Measurements from ENCODE around the gene SYT12. TPM values are rescaled to one million over a fixed set of nuclear protein-coding genes. Genes with fewer than 3 reads are reported as not detected.

Gene SYT12
- total and polyA plus RNA-seq, 2 of the 4 experiments (the other 2 are of a cell fraction), result 0.54 to 0.74 TPM

GRCh38 chr11:67041602-67042001, 18.7 kb downstream of the SYT12 start:
- BruUV-seq (replicated peaks), result no TSS peak
- Histone ChIP-seq H4K8ac (ENCODE audit: low read depth in 2 of 2, low read length in 2 of 2) (no peak overlapping the region), H3K36me3 (ENCODE audit: control insufficient read depth, insufficient read depth, low read length) (no peaks in the 10 kb centered on the region), H2BK5ac (ENCODE audit: low read depth, low read length, poor library complexity, severe bottlenecking) (no peak overlapping the region), H3K9me1 (ENCODE audit: insufficient read depth, low read length) (peaks cover 4% of the 10 kb centered on the region; the same call in 1 of the 2 replicates), H3K27me3 (ENCODE audit: control insufficient read depth, insufficient read depth, low read length) (peaks cover 12% of the 10 kb centered on the region), H2AK9ac (replicated peaks; ENCODE audit: low read depth, low read length, poor library complexity) (no peak overlapping the region), H2BK120ac (ENCODE audit: low read depth, low read length) (no peak overlapping the region), H3K4me1 (ENCODE audit: control insufficient read depth, insufficient read depth, low read length) (peaks cover 21% of the 10 kb centered on the region), H3K14ac (replicated peaks; ENCODE audit: low read depth, low read length) (no peak overlapping the region), H4K20me1 (ENCODE audit: insufficient read depth, low read length) (peaks cover 10% of the 10 kb centered on the region; the same call in 1 of the 2 replicates), H3K79me1 (ENCODE audit: low read depth in 1 of 2, low read length in 2 of 2) (no peaks in the 10 kb centered on the region), H3K4me3 (ENCODE audit: insufficient read depth, low read depth, low read length) (no peak overlapping the region), H3K27ac (ENCODE audit: insufficient read depth, low read length) (no peak overlapping the region), H3K9ac (ENCODE audit: low read depth, low read length) (no peak overlapping the region), H4K5ac (ENCODE audit: low read depth, low read length) (no peak overlapping the region), H2AFZ (replicated peaks; ENCODE audit: low read length, poor library complexity) (no peak overlapping the region), H3K4me2 (ENCODE audit: low read depth, low read length) (no peak overlapping the region), H2BK15ac (ENCODE audit: low read depth, low read length) (no peak overlapping the region), H3K9me3 (ENCODE audit: control insufficient read depth, insufficient read depth, low read length) (no peaks in the 10 kb centered on the region), H2BK20ac (ENCODE audit: low read depth, low read length) (no peak overlapping the region), H3K18ac (ENCODE audit: low read depth, low read length) (no peak overlapping the region), H3K4ac (ENCODE audit: low read depth, low read length) (no peak overlapping the region), H3K23ac (ENCODE audit: low read depth, low read length) (no peak overlapping the region), H2AK5ac (ENCODE audit: low read depth, low read length) (no peak overlapping the region), H3K56ac (ENCODE audit: extremely low read depth, insufficient read depth, low read length) (no peak overlapping the region), H4K91ac (ENCODE audit: insufficient read depth, low read depth, low read length) (no peak overlapping the region)
- POLR2A ChIA-PET (ENCODE audit: unreplicated experiment), result no interaction called here
- WGBS, 2 experiments (ENCODE audit: extremely low coverage in 2 of 2, insufficient read length in 1 of 2), result no CpG with 5 or more reads among the region's 3 CpGs
- ATAC-seq (ENCODE audit: low read depth) (no peak), DNase-seq (no peak)
- CTCF ChIA-PET, result interaction anchor here (0.6 kb wide), 1 partner anchor 10 kb away, joined by 6 read pairs; no protein-coding TSS in a partner anchor
- in situ Hi-C loops (cut with MboI; ENCODE audit: low sequenced_read_pairs), result no loop called here
- intact Hi-C loops (cut with micrococcal nuclease), result no loop called here
- dilution Hi-C loops (cut with HindIII; ENCODE audit: low sequenced_read_pairs, unreplicated experiment), result no loop called here
- no peak for TF ChIP-seq POLR2A (IDR thresholded peaks at IDR 0.05; ENCODE audit: low read depth, low read length)
- no peak for TF ChIP-seq CHD1 (IDR thresholded peaks at IDR 0.05; ENCODE audit: low read depth, low read length)
